IMR-90 (cell line): ENCODE measurements around the gene NCAPH2.

Experiments used
- POLR2A ChIP-seq: IDR thresholded peaks from 2 replicates; pipeline ENCODE4 v1.6.1; 2012; ENCODE audit warnings: mild to moderate bottlenecking, low read depth, low read length
- RCOR1 ChIP-seq: IDR thresholded peaks from 2 replicates; pipeline ENCODE4 v1.6.1; 2012; ENCODE audit warnings: mild to moderate bottlenecking, low read length, improper control_type of control experiment; ENCODE audit not compliant: insufficient replicate concordance
- TF ChIP-seq, protein P1 (sequence below): conservative IDR thresholded peaks from 2 replicates; pipeline ENCODE4 v1.5.1; 2012; ENCODE audit warnings: mild to moderate bottlenecking, low read depth, low read length, improper control_type of control experiment

DNA sequence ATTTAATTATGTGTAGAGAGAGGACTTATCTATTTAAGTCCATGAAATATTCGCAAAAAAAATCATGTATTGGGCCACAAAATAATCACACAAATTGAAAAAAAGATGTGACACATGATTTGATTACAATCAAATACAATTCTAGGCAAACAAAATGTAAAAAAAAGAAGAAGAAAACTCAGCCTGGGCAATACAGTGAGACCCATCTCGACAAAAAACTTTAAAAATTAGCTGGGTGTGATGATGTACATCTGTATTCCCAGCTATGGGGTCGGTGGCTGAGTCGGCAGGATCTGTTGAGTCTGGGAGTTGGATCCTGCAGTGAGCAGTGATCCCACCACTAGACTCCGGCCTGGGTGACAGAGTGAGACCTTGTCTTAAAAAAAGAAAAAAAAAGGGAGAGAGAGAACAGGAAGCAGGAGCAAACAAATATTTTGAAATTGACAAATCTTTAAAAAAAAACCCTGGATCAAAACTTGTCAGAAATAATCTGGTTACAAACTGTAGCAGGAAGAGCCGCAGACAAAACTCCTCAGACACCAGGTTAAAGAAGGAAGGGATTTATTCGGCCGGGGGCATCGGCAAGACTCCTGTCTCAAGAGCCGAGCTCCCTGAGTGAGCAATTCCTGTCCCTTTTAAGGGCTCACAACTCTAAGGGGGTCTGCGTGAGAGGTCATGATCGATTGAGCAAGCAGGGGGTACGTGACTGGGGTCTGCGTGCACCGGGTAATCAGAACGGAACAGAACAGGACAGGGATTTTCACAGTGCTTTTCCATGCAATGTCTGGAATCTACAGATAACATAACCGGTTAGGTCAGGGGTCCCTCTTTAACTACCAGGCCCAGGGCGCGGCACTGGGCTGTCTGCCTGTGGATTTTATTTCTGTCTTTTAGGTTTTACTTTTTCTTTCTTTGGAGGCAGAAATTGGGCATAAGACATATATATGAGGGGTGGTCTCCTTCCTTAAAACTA lies 25.1 kb downstream of the NCAPH2 start:
- TF ChIP-seq, protein P1, sequence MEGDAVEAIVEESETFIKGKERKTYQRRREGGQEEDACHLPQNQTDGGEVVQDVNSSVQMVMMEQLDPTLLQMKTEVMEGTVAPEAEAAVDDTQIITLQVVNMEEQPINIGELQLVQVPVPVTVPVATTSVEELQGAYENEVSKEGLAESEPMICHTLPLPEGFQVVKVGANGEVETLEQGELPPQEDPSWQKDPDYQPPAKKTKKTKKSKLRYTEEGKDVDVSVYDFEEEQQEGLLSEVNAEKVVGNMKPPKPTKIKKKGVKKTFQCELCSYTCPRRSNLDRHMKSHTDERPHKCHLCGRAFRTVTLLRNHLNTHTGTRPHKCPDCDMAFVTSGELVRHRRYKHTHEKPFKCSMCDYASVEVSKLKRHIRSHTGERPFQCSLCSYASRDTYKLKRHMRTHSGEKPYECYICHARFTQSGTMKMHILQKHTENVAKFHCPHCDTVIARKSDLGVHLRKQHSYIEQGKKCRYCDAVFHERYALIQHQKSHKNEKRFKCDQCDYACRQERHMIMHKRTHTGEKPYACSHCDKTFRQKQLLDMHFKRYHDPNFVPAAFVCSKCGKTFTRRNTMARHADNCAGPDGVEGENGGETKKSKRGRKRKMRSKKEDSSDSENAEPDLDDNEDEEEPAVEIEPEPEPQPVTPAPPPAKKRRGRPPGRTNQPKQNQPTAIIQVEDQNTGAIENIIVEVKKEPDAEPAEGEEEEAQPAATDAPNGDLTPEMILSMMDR: no peak
- TF ChIP-seq POLR2A (no peak), RCOR1 (no peak)
